WERI-Rb-1 (cell line): Measurements from ENCODE around the gene PNKD.

Experiments used
- DNase-seq: peaks from one replicate; pipeline ENCODE4 v3.0.0-alpha.2; 2020
- H3K27ac ChIP-seq: fragments of 250-450 bp; sonication (Bioruptor Pico); 2 replicates; pipeline ENCODE4 v1.5.1; 2020; ENCODE audit warnings: mild to moderate bottlenecking, moderate library complexity
- H3K27me3 ChIP-seq: fragments of 250-450 bp; sonication (Bioruptor Pico); 2 replicates; pipeline ENCODE4 v1.5.1; 2021; ENCODE audit warnings: mild to moderate bottlenecking, low read depth, moderate library complexity; ENCODE audit not compliant: insufficient read depth, severe bottlenecking
- H3K36me3 ChIP-seq: fragments of 250-450 bp; sonication (Bioruptor Pico); 2 replicates; pipeline ENCODE4 v1.5.1; 2020; ENCODE audit warnings: mild to moderate bottlenecking, moderate library complexity
- H3K4me3 ChIP-seq: 2 replicates; pipeline ENCODE4 v1.5.1; 2011; ENCODE audit warnings: low read depth, mild to moderate bottlenecking, control low read depth, low read length
- H3K9me3 ChIP-seq: fragments of 250-450 bp; sonication (Bioruptor Pico); 2 replicates; pipeline ENCODE4 v1.5.1; 2021; ENCODE audit warnings: mild to moderate bottlenecking, moderate library complexity; ENCODE audit not compliant: severe bottlenecking
- TF ChIP-seq, protein P1 (sequence below): IDR thresholded peaks from 2 replicates; pipeline ENCODE4 v1.5.1; 2011; ENCODE audit warnings: low read depth, mild to moderate bottlenecking, control low read depth, inconsistent platforms, low read length

PNKD gene

DNA sequence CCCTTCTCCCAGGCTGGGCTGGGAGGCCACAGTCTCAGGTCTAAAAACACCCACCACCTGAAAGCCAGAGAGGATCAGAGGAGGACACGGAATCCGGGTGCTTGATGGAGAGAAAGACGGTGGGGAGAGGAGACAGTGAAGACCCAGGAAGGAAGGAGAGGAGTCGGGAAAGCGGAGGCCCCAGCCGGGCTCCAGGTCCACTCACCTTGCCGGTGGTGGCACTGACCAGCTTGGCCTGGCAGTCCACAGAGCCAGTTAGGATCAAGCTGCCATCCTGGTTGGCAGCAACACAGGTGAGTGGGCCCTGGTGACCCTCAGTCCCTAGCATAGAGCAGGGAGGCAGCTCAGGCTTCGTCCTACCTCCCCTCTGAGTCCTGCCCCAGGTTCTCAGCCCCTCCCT, 4.7 kb upstream of the PNKD start:
- H3K9me3 ChIP-seq: no peaks in the 10 kb centered on the region
- no peak overlapping the region for H3K4me3 ChIP-seq
- no peak for DNase-seq
- no peak overlapping the region for H3K27ac ChIP-seq
- TF ChIP-seq, protein P1, sequence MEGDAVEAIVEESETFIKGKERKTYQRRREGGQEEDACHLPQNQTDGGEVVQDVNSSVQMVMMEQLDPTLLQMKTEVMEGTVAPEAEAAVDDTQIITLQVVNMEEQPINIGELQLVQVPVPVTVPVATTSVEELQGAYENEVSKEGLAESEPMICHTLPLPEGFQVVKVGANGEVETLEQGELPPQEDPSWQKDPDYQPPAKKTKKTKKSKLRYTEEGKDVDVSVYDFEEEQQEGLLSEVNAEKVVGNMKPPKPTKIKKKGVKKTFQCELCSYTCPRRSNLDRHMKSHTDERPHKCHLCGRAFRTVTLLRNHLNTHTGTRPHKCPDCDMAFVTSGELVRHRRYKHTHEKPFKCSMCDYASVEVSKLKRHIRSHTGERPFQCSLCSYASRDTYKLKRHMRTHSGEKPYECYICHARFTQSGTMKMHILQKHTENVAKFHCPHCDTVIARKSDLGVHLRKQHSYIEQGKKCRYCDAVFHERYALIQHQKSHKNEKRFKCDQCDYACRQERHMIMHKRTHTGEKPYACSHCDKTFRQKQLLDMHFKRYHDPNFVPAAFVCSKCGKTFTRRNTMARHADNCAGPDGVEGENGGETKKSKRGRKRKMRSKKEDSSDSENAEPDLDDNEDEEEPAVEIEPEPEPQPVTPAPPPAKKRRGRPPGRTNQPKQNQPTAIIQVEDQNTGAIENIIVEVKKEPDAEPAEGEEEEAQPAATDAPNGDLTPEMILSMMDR: no peak
- no peaks in the 10 kb centered on the region for H3K27me3 ChIP-seq
- H3K36me3 ChIP-seq: peaks cover 35% of the 10 kb centered on the region

DNA sequence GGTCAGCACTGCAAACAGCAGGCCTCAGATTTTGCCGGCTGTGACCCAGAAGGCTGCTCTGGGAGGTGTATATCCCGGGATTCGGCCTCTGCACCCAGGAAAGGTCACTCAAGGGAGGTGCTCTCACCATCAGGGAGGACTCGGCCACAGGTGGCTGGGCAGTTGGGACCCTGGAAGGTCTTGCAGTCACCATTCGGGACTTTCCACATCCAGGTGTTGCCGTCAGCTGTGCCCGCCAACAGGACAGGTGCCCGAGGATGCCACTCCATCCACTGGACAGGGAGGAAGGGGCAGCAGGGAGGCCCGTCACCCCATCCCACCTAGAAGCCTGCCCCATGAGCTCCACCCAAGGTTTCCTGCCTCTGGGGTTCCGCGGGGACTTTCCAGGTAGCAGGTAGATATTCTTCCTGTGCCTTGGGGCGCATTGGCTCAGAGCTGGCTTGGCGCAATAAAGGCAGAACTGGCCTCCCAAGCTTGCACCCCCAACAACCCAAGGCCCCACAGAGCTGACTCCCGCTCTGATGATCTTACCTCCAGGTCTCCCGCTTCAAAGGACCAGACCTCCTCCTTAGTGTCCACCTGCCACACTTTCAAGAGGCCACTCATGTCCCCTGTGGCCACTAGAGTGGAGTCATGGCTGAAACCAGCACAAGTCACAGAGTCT, 3.9 kb upstream of the PNKD start:
- peaks cover 35% of the 10 kb centered on the region for H3K36me3 ChIP-seq
- DNase-seq: no peak
- TF ChIP-seq, protein P1: no peak
- no peaks in the 10 kb centered on the region for H3K27me3 ChIP-seq
- no peak overlapping the region for H3K4me3 ChIP-seq
- H3K27ac ChIP-seq: no peak overlapping the region
- no peaks in the 10 kb centered on the region for H3K9me3 ChIP-seq

DNA sequence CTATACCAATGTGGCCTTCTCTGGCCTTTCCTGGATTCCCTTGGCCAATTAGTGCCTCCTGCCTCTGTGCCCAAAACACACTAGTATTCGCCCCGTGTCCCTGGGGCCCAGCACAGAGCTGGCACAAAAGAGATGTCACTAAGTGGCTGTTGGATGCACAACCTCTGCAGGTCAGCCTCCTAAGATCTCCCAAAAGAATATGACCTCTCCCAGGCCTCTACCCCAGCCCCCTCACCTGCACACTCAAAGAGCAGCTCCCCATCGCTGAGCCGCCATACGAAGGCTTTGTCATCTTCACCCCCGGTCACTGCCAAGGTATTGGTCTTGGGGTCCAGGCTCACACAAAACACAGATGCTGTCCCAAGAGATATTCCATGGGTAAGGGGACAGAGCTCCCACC, 3.1 kb upstream of the PNKD start:
- Histone ChIP-seq H3K27me3 (no peaks in the 10 kb centered on the region), H3K4me3 (no peak overlapping the region), H3K9me3 (no peaks in the 10 kb centered on the region), H3K27ac (no peak overlapping the region), H3K36me3 (peaks cover 35% of the 10 kb centered on the region)
- DNase-seq: no peak
- TF ChIP-seq, protein P1: no peak

DNA sequence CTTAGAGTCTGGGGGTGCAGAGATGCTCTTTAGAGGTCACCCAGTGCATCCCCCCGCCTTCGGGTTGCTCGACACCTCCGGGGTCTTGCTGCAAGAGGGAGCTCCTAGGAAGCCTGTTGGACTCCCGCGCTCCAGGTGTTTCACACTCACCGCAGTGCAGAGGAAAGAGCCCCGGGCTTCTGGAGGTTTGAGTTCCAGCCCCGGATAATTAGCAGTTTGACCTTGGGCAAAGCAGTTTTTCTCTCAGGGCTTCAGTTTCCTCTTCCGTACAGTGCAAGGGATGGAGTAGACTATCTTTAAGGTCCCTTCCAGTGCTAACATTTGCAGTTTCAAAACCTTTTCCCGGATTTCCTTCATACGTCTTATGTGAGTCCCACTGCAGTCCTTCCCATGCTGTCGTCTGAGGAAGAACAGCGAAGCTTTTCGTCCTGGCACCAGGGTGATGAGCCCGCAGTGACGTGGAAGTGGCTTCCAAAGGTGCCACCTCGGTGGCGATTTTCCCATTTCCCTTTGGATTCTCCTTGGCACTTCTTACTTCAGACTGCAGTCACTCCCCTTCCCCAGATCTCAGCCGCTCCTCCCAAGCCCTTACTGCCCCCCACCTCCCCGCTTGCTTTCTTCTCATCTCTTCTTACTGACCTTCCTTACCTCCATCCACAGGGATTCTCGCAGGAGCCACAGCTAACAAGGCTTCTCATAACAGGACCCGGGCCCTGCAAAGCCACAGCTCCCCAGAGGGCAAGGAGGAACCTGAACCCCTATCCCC, 585 bp downstream of the PNKD start:
- no peaks in the 10 kb centered on the region for H3K27me3 ChIP-seq
- H3K9me3 ChIP-seq: no peaks in the 10 kb centered on the region
- no peak for DNase-seq
- H3K36me3 ChIP-seq: peaks cover 38% of the 10 kb centered on the region
- TF ChIP-seq, protein P1: no peak
- H3K27ac ChIP-seq: peak overlapping the region; percentile 63
- H3K4me3 ChIP-seq: peak overlapping the region; percentile 88

DNA sequence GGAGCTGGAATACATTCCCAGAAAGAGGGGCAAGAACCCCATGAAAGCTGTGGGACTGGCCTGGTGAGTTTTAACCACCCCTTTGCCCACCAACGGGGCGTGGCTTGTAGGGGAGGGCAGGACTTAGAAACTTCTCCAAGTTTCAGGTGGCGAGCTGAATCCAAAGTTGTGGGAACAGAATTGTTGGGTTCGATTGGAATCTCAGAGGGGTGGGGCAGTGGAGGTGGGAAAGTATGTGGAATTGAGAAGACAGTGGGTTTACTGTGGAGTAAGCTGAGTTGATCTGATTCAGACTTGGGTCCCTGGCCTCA, 1.1 kb downstream of the PNKD start:
- no peak for DNase-seq
- TF ChIP-seq, protein P1: no peak
- Histone ChIP-seq H3K36me3 (peaks cover 33% of the 10 kb centered on the region), H3K27me3 (no peaks in the 10 kb centered on the region), H3K9me3 (no peaks in the 10 kb centered on the region), H3K4me3 (no peak overlapping the region), H3K27ac (no peak overlapping the region)
